Measurements from ENCODE around the gene RAPGEF2. TPM values are rescaled to one million over a fixed set of nuclear protein-coding genes. Genes with fewer than 3 reads are reported as not detected.
A peak's percentile ranks its signal among the peaks of the same experiment; 100 is the strongest.

RAPGEF2 gene
- total and polyA plus RNA-seq, 9 of the 15 experiments (the other 6 are each of a cell fraction or from before 2014, with no cell fraction given), result 3.1 to 32.6 (median 23.1) TPM

DNA sequence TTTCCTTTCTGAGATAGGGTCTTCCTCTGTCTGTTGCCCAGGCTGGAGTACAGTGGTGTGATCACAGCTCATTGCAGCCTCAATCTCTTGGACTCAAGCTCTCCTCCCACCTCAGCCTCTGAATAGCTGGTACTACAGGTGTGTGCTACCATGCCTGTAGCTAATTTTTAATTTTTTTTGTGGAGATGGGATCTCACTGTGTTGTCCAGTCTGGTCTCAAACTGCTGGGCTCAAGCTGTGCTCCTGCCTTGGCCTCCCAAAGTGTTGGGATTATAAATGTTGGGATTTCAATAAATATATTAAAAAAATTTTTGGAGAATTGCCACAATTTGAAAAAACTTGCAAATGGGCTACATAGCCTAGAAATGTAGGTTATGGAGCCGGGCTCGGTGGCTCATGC, 18.5 kb downstream of the RAPGEF2 start:
- WGBS (ENCODE audit: insufficient coverage, low coverage, missing lambda C conversion rate), result 100% methylated on average over 2 of the region's 2 CpGs
- in situ Hi-C loops (cut with MboI) (no loop called here), intact Hi-C loops (cut with micrococcal nuclease) (no loop called here)
- ATAC-seq, result no peak
- Histone ChIP-seq H4K20me1 (replicated peaks; ENCODE audit: control insufficient read depth, insufficient read depth, low read length) (no peaks in the 10 kb centered on the region), H3K36me3 (ENCODE audit: control insufficient read depth, insufficient read depth, low read length) (no peaks in the 10 kb centered on the region), H3K27ac (ENCODE audit: extremely low read depth, low read depth, low read length) (no peak overlapping the region), H3K9me1 (ENCODE audit: control insufficient read depth, insufficient read depth, low read length) (no peaks in the 10 kb centered on the region), H3K4me3 (no peak overlapping the region), H3K4me1 (replicated peaks in 1 of 2; ENCODE audit: control insufficient read depth in 2 of 2, insufficient read depth in 2 of 2, low read length in 2 of 2) (peaks cover 11 to 14% of the 10 kb centered on the region in 2 experiments), H2AFZ (ENCODE audit: low read depth, low read length) (no peak overlapping the region), H3K4me2 (ENCODE audit: insufficient read depth, low read length) (no peak overlapping the region), H3K9me3 (replicated peaks; ENCODE audit: control insufficient read depth, insufficient read depth, low read depth, low read length) (no peaks in the 10 kb centered on the region), H3K9ac (ENCODE audit: insufficient read depth in 1 of 2, low read depth in 2 of 2, low read length in 2 of 2) (no peak overlapping the region), H3K27me3 (ENCODE audit: control insufficient read depth in 2 of 2, insufficient read depth in 2 of 2, low read length in 2 of 2) (no peaks in the 10 kb centered on the region), H3K79me2 (ENCODE audit: control insufficient read depth, insufficient read depth, low read length) (peaks cover 59% of the 10 kb centered on the region)
- CTCF ChIA-PET (ENCODE audit: low intra/inter-chr PET ratio), result no interaction called here
- BruUV-seq (replicated peaks), result no TSS peak
- FAIRE-seq, result no peak
- POLR2A ChIA-PET, result interaction anchor here (0.7 to 1.4 kb wide), 5 partner anchors 9 to 31 kb away, joined by 3 to 5 read pairs (median 3); no protein-coding TSS in a partner anchor
- TF ChIP-seq ILF3 (IDR thresholded peaks at IDR 0.05; ENCODE audit: borderline replicate concordance), result no peak
- peak; percentile 87 for TF ChIP-seq ZNF121 (CRISPR knock-in tag; conservative IDR thresholded peaks at IDR 0.05)
- TF ChIP-seq RBM25 (IDR thresholded peaks at IDR 0.05; ENCODE audit: low read depth, low read length, severe bottlenecking), result peak; percentile 45
- no peak for TF ChIP-seq ZNF143 (CRISPR knock-in tag; IDR thresholded peaks at IDR 0.05)
- no peak for DNase-seq (ENCODE audit: extremely low read depth in 1 of 4, low spot score in 3 of 4)

DNA sequence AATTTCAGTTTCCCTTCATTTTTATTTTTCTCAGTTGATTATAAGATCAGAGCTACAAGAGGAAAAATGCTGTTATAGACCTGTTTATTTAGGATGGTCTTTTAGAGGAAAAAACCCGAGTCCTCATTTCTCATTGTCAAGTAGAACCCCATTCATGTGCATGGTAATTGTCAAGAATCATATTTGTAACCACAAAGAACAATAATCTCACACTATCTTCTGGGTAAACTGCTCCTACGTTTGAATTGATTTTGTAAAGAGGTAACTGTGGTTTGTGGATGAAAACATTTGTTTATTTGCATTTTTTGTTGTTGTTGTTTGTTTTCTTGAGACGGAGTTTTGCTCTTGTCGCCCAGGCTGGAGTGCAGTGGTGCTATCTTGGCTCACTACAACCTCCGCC, 23.8 kb downstream of the RAPGEF2 start:
- ATAC-seq, result no peak; the same call in 2 of the 3 replicates
- Histone ChIP-seq H3K9ac (ENCODE audit: insufficient read depth in 1 of 2, low read depth in 2 of 2, low read length in 2 of 2) (no peak overlapping the region), H3K4me1 (replicated peaks in 1 of 2; ENCODE audit: control insufficient read depth in 2 of 2, insufficient read depth in 2 of 2, low read length in 2 of 2) (peaks cover 19 to 35% of the 10 kb centered on the region in 2 experiments), H3K79me2 (ENCODE audit: control insufficient read depth, insufficient read depth, low read length) (peaks cover 78% of the 10 kb centered on the region), H2AFZ (ENCODE audit: low read depth, low read length) (no peak overlapping the region), H3K27ac (ENCODE audit: extremely low read depth, low read depth, low read length) (peak overlapping the region; percentile 36; the same call in 1 of the 3 replicates), H3K4me3 (no peak overlapping the region), H3K9me3 (replicated peaks; ENCODE audit: control insufficient read depth, insufficient read depth, low read depth, low read length) (no peaks in the 10 kb centered on the region), H3K27me3 (ENCODE audit: control insufficient read depth in 2 of 2, insufficient read depth in 2 of 2, low read length in 2 of 2) (no peaks in the 10 kb centered on the region), H4K20me1 (replicated peaks; ENCODE audit: control insufficient read depth, insufficient read depth, low read length) (no peaks in the 10 kb centered on the region; the same call in 1 of the 2 replicates), H3K36me3 (ENCODE audit: control insufficient read depth, insufficient read depth, low read length) (no peaks in the 10 kb centered on the region), H3K4me2 (ENCODE audit: insufficient read depth, low read length) (no peak overlapping the region), H3K9me1 (ENCODE audit: control insufficient read depth, insufficient read depth, low read length) (no peaks in the 10 kb centered on the region)
- TF ChIP-seq, protein P1, sequence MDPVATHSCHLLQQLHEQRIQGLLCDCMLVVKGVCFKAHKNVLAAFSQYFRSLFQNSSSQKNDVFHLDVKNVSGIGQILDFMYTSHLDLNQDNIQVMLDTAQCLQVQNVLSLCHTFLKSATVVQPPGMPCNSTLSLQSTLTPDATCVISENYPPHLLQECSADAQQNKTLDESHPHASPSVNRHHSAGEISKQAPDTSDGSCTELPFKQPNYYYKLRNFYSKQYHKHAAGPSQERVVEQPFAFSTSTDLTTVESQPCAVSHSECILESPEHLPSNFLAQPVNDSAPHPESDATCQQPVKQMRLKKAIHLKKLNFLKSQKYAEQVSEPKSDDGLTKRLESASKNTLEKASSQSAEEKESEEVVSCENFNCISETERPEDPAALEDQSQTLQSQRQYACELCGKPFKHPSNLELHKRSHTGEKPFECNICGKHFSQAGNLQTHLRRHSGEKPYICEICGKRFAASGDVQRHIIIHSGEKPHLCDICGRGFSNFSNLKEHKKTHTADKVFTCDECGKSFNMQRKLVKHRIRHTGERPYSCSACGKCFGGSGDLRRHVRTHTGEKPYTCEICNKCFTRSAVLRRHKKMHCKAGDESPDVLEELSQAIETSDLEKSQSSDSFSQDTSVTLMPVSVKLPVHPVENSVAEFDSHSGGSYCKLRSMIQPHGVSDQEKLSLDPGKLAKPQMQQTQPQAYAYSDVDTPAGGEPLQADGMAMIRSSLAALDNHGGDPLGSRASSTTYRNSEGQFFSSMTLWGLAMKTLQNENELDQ (CRISPR knock-in tag; IDR thresholded peaks at IDR 0.05; ENCODE audit: borderline replicate concordance), result no peak
- peak; percentile 37 to 49; a peak in 2 of 4 replicates for TF ChIP-seq KDM1A (IDR thresholded peaks at IDR 0.05)
- no peak for DNase-seq (ENCODE audit: extremely low read depth in 1 of 4, low spot score in 3 of 4)
- ChIA-PET POLR2A (interaction anchor here (0.6 to 1.0 kb wide), 2 partner anchors 17 to 22 kb away, joined by 3 read pairs; no protein-coding TSS in a partner anchor), CTCF (ENCODE audit: low intra/inter-chr PET ratio) (no interaction called here)
- BruUV-seq (replicated peaks), result no TSS peak
- in situ Hi-C loops (cut with MboI) (no loop called here), intact Hi-C loops (cut with micrococcal nuclease) (no loop called here)
- 58% methylated on average over 5 of the region's 5 CpGs for WGBS (ENCODE audit: insufficient coverage, low coverage, missing lambda C conversion rate)
- FAIRE-seq, result no peak
